HG03064 (cell line): ENCODE data around the gene IGF1.

Source experiments
- ATAC-seq: cut with Tn5 transposase; IDR thresholded peaks from one replicate; pipeline ENCODE4 v1.9.1; 2021; ENCODE audit warnings: low read depth; ENCODE audit not compliant: unreplicated experiment

IGF1 gene

DNA sequence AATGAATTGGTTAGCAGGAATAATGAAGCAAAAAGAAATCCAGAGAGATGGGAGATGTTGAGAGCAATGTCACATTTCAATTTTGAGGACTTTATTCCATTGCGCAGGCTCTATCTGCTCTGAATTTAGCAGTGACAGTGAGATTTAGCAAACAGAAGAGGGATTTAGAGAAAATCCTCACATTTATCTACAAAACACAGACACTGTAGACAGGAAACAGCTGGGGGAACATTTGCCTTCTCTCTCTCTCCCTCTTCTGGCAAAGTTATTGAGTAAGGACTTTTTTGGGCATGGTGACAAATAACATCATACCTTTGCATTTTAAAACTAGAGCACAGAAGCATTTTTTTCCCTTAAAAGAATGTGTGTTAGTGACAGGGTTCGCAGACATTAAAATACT is at the start of gene IGF1:
IGF1 (minus strand) TSS at position 158 of the 400 bp plus-strand sequence. CDS start 182 bp downstream, outside the sequence.
- ATAC-seq = no peak

DNA sequence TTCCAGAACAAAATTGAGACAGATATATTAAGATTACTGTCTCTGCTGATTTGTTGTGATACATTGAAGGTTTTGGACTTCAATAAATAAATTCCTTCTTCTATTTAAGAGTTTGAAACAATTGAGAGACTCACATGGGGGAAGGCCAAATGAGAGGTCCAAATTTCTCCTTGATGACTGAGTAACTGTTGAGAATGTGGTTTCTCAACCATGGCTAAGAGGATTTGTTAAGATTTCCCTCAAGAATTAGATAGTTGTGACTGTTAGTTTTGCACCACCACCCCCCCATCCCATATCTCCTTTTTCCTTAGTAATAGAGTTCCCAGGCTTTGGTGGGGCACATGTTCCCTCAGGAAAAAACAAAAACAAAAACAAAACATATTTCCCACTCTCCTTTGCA is 47.7 kb upstream of the IGF1 start:
- ATAC-seq = no peak

DNA sequence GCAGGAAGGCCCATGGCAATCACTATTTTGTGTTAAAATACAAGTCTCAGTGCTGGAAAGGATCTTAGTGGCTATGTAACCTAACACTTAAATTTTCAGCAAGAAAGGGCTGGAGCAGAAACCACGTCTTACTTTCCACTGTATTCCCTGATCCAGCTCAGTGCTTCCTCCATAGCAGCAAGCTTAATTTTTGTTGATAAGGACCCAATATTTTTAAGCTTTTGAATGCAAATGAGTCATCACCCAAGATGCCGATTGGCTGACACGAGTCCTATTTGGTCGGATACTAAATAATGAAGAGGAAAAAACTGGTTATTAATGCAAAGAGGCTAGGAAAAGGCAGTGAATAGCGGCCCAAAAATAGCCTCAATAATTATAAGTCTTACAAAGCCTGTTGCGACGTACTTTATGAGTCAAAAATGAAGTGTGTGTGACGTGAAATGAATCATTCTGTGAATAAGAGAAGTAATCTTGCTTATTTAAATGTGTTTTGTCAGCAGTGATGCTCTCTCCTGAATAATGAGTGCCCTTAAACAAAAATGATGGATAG is 46.9 kb upstream of the IGF1 start:
- no peak for ATAC-seq

DNA sequence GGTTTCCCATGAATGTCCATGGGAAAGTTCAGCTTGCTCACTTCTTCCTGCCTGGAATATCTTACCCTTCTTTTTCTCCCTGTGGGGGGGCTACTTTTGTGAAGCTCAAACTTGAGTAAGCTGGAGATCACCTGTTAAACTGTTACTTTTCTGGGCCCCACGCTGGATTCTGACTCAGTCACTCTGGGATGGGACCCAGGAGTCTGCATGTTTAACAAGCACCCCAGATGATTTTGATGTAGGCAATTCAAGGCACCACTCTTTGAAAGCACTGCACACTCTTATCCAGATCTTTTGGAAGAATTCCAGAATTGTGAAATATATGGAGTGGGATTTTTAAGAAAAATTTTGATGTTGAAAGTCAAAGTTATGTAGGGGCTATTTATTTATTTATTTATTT is 46.3 kb upstream of the IGF1 start:
- no peak for ATAC-seq

DNA sequence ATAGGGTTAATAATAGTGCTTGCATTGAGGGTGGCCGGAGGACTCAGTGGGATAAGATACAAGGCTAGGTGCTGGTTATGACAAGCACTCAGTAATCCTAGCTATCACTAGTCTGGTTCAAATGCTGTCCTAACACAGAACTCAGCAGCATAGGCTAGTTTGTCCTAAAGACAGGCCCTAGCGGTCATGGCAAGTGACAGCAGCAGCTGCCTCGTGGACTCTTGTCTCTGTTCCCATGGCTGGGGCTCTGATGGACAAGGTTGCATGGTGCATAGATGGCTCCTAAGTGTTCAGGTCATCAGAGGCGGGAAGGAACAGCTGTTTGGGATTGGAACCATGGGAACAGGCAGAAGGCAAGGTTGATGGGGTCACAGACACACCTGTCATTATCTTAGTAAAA is 42.4 kb upstream of the IGF1 start:
- ATAC-seq = no peak

DNA sequence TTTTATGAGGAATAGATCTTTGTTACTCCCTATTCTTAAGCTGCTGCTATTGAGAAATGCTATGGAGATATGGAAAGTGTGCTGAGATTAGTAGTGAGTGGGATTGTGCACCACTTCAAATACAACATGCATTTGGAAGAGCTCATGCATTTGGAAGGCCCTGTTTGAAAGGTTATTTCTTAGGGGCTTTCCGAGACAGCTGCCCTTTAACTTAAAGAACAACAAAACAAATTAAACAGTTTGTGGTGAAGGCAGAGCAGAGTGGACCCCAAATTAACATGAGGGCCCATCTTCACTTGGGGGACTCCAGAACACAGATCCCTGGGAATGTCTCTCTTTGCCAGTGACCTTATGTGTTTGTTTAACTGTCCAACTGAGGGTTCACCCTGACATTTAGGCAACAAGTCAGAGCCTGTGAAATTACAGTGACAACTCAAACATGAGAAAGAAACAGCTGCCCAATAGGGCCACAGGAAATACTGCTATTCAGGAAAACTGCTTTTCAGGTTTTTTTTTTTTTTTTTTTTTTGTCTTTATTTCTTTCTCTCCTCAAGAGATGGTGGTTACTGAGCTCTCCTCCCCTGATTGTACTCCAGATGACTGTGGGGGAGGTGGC is 41.4 kb upstream of the IGF1 start:
- ATAC-seq = no peak

DNA sequence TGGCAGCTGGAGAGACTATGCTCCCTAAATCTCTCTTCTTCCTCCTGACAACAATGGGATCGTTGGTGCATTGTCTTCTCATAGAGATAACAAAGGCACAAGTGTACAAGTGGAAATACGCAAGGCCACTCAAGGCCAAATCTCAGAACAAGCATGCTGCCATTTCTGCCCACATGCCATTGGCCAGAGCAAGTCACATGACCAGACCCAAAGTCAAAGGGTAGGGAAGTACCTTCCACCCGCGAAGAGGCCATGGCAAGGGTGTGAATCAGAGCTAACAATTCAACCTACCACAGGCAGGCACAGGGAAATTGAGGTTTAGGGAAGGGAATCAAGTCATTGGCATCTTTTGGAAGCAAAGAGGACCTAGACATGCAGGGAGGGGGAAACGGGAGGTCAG is 38.5 kb upstream of the IGF1 start:
- ATAC-seq = no peak

DNA sequence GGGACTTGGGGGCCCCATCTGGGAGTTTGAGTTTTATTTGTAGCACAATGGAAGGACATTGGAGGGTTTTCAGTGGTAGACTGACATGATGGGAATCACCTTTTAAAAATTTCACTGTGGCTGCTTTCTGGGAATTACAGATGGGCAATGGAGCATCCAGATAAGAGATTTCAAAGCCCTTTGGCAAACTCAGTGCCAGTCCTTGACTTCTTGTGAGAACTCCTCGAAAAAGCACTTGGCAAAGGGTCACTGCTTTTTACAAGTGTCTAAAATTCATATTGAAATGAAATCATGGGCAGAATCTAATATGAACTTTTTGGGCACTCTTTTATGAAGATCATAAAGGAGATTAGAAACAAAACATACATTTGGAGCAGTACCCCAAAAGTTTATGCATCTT is 34.3 kb upstream of the IGF1 start:
- no peak for ATAC-seq

DNA sequence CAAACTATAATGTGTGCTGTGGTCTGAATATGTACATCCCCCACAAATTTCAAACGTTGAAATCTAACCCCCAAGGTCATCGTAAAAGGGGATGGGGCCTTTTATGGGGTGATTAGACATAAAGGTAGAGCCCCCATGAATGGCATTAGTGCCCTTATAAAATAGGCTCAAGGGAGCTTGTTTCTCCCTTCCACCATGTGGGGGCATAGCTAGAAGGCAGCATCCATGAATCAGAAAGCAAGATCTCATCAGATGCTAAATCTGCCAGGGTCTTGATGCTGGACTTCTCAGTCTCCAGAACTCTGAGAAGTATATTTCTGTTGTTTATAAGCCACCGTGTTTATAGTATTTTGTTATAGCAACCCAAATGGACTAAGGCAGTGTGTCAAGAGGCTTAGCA is 33.4 kb upstream of the IGF1 start:
- no peak for ATAC-seq

DNA sequence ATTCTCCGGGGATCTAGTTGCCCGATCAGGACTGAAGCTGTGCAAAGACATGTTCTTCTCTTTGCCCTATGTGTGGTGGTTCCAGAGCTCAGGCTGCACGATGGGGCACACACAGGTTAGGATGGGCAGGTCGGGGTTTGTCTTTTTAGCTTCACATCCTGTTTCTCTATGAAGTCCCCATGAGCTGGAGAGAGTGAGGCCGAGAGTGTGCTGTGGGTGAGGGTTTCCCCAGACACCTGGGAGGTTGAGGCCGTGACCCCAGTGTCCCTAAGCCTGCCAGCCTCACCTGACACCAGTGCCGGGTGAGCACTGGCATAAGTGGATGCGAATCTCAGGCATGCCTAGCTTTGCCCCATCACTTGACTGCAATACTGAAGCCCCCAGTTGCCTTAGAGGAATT is 32.9 kb upstream of the IGF1 start:
- peak; percentile 84 for ATAC-seq

DNA sequence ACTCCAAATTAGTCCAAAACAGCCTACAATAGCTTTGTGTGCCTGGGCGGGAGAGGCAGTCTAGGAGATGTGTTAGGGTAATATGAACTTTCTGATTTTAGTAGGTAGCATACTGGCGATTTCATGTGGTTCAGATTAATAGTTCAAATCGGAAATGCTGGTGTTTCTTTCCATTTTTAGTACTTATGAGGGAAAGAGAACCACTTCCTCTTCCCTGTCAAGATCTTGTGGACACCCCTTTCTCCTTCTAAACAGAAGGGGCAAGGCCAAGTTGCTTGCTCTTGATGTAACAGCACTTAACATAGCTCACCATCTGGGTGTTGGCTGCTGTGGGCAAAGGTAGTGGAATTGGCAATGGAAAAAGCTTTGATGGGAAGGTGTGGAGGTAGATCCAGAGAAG is 32.2 kb upstream of the IGF1 start:
- ATAC-seq = no peak

DNA sequence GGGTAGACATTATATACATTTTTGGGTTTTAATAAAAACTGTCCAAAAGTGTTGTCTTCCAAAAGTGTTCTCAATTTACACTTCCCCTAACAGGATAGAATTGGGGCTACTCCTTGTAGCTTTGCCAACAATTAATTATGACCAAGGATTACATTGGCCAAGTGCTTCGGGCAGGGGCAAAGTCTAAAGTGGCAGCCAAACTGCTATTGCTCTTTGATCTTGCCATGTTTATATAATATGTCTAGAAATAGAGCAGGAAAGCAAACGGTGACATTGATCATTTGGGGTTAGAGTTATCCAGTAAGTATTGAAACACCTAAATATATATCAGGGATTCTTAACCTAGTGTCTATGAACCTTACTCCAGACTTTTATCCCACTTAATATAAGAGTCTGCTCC is 31.2 kb upstream of the IGF1 start:
- no peak for ATAC-seq

DNA sequence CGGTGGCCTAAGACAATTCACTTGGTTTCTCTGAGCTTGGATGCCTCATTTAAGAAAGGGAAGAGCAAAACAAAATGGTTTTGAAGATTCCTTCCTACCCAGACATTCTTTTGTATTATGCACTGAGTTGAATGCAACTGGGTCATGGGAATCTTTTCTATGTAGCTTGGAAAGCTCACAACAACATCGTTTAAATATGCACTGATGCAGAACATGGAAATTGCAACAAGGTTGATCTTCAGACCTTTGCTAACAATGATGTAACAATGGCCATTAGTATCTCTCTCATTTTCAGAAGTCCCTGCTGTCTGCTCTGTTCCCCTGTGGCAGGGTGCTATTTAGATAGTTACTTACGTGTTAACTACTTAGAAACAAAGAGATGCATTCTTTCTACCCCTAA is 30.1 kb upstream of the IGF1 start:
- ATAC-seq = no peak

DNA sequence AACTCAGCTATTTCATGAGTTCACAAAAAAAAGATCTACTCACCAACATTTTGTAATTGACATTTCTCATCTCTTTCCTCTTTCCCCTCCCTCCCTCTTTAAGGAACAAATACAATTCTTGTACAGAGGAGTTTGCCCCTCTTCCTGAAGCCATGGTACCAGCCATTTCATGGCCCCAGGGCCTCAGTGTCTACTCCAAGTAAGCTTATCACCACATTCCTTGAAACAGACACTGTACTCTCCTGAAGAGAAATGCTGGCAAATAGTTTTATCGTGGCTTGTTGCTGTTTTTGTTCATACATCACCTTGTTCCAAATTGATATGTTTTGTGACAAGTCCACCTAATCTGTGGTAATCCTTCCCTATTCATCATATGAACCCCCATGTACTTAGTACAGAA is 29.7 kb upstream of the IGF1 start:
- no peak for ATAC-seq

DNA sequence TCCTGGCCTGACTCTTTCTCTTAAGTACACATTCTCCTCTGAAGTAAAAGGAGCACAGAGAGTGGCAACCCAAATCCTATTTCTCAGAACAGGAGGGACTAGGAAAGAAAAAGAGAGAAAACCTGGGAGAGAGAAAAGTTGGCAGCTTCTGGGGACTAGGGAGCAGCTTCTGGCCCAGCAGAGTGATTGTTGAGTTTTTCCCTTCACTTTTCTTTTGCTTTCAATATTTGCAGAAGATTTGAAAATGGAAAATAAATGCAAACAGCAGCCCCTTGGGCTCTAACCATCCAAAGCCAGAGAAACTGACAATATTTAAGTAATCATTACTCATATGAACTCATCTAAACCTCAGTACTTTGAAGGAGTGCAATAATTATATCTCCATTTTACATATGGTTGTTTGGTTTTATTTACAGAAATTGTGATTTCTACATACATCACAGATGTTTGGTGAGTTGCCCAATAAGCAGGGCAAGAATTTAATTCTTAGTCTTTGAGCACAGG is 28.8 kb upstream of the IGF1 start:
- ATAC-seq = no peak

DNA sequence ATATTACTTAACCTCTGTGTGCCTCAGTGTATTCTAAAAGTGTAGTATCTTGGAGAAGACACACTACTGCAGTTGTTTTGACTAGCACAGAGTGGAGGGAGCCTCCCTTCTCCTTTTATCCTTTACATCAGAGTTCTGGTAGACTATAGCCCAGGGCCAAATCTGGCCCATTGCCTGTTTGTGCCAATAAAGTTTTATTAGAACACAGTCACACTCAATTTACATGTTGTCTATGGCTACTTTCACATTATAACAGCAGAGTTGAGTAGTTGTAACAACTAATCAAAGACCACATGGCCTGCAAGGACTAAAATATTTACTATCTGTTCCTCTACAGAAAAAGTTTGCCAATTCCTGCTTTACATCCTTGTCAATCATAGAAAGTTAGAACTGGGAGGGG is 27.7 kb upstream of the IGF1 start:
- ATAC-seq = no peak

DNA sequence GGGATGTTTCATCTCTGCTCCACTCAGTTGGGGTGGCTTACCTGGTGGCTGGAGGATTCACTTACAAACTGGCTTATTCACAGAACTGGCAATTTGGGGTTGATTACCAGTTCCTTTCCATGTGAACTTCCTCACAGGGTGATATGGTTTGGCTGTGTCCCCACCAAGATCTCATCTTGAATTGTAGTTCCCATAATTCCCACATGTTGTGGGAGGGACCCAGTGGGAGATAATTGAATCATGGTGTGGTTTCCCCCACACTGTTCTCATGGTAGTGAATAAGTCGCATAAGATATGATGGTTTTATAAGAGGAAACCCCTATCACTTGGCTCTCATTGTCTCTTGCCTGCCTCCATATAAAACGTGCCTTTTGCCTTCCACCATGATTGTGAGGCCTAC is 26.9 kb upstream of the IGF1 start:
- no peak for ATAC-seq

DNA sequence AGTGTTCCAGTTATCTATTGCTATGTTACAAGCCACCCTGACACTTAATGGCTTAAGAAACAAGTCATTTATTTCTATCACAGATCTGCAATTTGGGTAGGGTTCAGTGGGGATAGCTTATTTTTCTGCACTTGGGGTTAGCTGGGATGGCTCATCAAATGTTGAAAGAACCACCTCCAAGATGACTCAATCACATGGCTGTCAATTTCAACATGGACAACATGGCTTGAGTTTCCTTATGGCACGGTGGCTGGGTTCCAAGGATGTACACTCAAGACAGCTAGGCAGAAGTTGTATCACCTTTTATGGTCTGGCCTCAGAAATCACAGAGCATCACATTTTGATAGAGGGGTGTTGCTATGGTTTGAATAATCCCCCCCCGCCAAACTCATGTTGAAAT is 24.5 kb upstream of the IGF1 start:
- ATAC-seq = no peak

DNA sequence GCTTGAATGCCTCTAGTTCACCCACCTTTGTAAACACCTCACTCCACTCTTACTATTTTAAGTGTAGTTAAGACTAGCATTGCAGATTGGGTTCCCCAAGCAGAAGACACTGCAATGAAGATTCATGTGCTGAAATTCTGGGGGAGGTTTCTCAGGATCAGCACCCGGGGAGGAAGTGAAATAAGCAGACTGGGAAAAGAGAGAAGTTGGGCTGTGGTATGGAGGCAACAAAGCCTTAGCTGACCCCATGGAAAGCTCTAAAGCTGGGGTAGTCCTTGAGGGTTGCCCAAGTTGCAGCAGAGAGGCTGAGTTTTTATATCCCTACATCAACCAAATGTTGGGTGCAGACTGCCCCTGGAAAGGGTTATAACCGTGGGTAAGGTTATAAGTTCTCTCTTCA is 23.9 kb upstream of the IGF1 start:
- no peak for ATAC-seq

DNA sequence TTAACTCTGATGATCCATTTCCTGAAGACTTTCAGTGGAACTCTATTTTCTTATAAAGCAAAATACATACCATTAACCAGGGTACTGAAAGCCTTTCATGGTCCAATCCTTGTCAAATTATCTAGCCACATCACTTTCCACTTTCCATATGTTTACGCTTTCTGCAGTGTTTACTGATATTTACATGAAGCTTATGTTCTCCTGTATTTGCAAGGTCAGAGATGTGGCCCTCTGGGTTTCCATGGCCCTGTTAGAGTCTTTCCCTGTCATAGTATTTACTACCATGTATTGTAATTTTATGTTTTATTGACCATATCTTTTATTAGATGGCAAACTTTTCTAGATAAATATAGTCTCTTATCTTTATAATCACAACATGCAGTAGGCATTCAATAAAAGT is 23.5 kb upstream of the IGF1 start:
- no peak for ATAC-seq

DNA sequence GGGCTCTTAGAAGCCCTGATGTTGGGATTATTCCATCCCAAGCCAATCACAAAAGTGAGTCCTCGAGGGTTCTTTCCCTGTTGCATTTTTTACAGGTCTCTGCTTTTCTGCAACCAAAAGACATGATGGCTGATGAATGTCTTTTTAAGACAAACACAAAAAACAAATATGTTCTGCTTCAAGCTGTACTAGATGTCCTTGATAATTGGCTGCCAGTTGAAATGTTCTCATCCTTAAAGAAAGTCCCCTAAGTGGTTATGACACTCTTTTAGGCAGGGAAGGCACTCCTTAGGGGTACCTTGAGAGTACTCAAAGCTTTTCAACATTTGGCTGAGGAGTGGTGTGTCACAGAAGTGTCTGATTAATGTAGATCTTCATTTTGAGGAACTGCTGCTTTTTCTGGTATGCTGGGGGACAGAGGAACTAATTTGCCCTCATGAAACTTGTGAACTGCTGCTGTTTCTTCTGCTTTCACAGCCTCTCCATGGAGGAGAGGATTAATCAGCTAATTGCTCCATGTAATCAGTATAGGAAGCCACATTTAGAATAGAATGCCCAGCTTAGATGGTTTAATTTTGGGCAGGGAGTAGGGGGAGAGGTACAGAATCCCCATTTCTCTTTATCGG is 22.8 kb upstream of the IGF1 start:
- ATAC-seq = no peak

DNA sequence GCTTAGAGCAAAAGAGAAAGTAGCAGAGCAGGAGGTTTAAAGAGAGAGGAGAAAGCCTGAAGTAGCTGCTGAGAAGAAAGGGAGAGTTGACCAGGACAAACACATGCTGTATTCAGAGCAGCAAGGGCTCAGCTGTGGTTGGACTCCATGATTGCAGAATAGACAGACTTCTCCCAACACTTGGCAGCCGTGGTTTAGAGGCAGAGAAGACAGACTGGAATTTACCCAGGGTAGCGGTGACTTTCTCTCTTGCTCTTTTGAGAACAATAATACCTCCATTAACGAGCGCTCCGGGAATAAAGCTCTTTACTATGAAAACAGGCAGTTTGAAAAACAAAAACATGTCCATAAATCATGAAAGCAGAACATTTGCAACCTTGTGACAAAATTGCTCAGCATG is 21.4 kb upstream of the IGF1 start:
- no peak for ATAC-seq
